GM19025 (cell line): ENCODE data around the gene MRTFA.
A peak's percentile ranks its signal among the peaks of the same experiment; 100 is the strongest.

Source experiments
- ATAC-seq: cut with Tn5 transposase; IDR thresholded peaks from one replicate; pipeline ENCODE4 v1.9.1; 2021; ENCODE audit warnings: mild to moderate bottlenecking, low read depth, moderate library complexity; ENCODE audit not compliant: unreplicated experiment

MRTFA gene

DNA sequence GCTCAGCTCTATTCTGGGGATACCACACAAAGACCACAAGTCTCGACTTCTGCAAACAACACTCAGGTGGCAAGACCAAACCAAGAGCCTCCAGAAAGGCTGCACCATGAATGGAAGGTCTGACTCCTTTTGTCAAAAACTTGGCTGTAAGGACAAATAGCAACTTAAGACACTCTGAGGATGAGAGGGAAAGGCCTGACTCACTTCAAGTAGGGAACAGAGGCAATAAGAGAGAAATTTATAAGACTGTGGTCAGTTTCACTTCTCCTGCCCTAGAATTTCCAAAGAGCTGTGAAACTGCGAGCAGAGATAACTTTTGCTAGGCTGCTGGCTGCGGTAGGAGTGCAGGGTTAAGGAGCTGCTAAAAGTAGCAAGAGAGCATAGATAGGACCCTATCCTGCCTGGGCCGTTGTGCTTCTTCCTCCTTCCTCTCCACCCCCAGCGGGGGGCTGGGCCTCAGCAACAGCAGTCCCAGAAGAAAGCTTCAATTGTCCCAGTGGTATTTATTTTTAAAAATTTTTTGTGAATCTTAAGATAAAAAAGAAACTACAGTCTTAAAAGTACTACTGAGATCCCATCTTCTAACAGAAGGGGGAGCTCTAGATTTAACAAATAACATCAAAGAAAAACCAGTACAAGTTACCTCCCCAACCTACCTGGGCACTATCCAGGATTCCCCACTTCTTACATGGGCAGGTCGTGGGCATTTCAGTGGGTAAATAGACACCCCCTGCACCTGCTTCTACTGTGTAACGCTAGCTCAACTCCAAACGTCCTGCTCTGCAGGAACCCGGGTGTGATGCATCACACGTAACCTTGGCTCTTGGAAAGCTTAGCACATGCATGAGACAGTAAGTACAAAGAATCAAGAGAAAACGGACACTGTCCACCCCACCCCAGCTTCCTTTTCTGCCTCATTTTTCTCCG lies 199.8 kb downstream of the MRTFA start:
- ATAC-seq, result peak; percentile 59

- ATAC-seq, result no peak
These were observed 201.8 kb downstream of the MRTFA start for GRCh38 chr22:40434745-40435144.

GRCh38 chr22:40434106-40434505 lies 202.4 kb downstream of the MRTFA start:
- ATAC-seq, result no peak

GRCh38 chr22:40433416-40434090 lies 203.0 kb downstream of the MRTFA start:
- no peak for ATAC-seq

DNA sequence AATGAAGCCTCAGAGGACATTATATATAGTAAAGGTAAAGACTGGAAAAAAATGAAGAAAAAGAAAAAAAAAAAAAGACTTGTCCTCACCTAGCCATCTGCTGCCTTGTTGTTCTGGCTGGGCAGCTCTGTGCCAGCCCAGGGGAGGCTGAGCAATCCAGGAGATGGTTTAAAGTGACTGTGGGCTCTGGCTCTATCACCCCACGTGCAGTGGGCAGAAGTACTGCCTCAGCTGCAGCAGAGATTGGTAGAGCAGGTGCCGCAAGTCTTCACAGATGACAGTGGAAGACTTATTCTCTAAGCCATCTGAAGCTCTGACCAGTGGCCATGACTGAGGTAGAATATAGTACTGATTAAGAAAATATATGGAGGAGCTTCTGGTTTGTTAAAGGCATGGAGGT lies 203.9 kb downstream of the MRTFA start:
- no peak for ATAC-seq

DNA sequence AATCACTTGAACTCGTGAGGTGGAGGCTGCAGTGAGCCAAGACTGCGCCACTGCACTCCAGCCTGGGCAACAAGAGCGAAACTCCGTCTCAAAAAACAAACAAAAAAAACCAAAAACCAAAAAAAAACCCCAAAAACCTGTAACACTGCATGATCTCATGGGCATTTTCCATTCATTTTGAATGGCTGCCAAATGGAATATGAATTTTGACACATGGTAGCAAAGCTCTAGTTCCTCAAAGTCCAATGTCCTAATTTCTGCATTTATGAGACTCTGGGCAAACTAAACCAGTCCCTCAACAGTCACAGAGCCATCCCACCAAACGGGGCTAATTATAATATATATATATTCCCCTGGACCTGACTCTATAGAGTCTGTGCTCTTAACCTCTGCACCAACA lies 204.4 kb downstream of the MRTFA start:
- ATAC-seq, result no peak

DNA sequence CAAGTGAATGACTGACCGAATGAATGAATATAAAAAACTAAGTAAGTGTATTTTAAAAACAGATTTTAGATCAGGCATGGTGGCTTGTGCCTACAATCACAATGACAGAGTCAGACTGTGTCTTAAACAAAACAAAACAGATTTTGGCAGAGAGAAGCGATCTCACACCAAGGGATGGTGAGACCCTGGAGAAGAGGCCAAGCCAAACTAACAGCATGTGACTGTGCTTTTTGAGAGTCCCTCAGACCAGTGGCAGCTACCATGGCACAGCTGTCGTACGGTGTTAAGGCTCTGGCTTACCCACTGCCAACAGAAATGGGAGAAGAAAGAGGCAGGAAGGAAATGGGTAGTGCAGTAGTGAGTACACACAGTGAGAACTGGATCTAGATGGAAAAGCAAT lies 205.5 kb downstream of the MRTFA start:
- ATAC-seq, result no peak

DNA sequence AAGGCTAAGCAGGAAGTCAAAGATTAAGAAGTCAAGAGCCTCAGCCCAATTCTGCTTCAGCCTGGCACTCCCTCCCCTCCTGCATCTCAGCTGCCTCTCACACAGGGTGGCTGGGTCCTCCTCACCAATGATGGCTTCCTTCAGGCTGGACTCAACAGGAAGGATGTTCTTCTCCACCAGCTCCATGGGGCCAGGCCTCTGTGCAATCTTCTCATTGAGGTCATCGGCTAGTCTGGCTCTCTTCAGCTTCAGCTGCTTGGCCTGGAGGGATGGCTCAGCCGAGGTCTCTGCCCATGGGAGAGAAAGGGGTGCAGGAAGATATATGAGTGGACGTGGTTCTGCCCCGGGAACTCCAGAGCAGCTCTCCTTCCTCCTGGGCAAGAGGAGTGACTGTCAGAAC lies 207.0 kb downstream of the MRTFA start:
- no peak for ATAC-seq

DNA sequence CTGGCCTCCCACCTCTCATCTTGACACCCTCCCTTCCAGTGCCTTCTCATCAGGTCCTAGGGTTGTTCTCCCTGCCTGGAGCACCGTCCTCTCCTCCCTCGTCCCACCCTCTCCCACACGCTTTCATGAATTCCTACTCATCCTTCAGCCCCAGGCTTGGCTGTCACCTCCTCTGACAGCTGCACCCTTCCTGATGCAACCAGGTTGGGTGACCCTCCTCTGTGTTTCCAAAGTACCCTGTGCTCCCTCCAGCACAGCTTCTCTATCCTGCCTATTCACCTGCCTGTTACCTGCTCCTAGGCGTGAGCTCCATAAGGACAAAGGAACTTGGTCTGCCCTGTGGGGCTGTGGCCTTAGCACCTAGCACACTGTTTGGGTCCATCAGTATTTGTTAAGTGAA lies 207.7 kb downstream of the MRTFA start:
- ATAC-seq, result no peak

GRCh38 chr22:40426594-40427333 lies 209.8 kb downstream of the MRTFA start:
- no peak for ATAC-seq

GRCh38 chr22:40425082-40425481 lies 211.4 kb downstream of the MRTFA start:
- ATAC-seq, result no peak

DNA sequence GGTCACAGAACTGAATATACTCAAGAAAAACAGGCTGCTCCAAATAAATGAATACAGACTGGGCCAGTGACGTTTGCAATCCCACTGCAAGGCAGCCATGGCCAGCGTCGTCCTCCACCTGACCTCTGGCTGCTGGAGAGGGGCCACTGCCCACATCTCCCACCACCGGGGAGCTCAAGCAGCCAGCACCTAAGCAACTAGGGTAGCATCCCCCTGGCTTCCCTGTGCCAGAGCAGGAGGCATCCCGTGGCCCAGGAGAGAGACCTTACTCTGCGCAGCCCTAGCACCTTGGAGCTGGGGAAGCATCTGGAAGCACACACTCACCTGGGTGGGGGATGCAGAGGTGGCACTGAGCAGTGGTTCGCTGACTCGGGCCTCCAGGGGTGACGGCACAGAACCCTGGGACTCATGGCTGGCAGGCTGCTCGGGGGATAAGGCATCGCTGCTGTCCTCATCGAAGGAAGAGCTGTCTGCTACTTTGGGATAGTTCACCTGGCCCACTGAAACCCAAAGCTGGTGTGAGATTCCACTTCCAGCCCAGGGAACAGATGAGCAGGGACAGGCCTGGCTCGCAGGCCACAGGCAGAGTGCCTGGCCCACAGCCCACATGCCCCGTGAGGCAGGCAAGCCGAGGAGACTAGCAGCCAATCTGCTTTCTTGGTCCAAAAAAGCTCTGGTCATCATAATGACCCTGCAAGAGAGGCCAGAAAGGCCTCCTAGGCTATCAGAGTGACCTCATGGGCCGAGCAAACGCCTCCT lies 212.5 kb downstream of the MRTFA start:
- ATAC-seq, result no peak

- ATAC-seq, result no peak
These were observed 213.2 kb downstream of the MRTFA start for GRCh38 chr22:40423310-40423688.

DNA sequence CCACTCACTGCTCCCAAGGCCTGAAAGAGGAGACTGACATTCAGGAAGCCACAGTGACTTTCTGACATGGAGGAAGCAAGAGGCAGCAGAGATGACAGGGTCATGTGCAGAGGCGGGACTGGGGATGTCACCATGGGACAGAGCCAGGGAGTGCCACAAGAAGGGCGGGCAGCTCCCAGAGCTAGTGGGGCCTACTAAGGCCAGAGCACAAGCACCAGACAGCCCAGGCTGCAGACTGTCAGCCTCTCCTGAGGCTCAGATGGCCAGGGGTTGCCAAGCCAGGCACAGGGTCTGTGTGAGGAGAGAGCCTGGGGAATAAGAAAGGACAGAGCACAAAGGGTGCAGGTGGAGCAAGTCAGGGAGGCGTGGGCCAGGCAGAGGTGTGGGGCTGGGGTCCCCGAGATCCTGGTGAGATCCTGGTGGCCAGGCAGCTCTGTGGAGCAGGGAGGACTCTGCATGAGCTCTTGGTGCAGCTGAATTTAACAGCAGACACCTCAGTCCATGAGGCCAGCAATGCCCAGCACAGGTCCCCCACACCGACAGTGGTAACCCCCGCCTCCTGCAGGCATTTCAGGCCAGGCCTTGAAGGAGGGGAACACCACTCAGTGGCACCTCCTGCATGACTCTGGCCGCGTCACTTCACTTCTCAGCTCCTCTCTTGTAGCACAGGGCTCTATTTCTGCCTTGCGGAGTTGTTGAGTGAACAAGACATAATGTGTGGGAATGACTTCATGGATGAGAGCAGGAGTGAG lies 213.8 kb downstream of the MRTFA start:
- no peak for ATAC-seq

- no peak for ATAC-seq
These were observed 214.6 kb downstream of the MRTFA start for GRCh38 chr22:40421941-40422340.

GRCh38 chr22:40421082-40421350 lies 215.5 kb downstream of the MRTFA start:
- ATAC-seq, result no peak

DNA sequence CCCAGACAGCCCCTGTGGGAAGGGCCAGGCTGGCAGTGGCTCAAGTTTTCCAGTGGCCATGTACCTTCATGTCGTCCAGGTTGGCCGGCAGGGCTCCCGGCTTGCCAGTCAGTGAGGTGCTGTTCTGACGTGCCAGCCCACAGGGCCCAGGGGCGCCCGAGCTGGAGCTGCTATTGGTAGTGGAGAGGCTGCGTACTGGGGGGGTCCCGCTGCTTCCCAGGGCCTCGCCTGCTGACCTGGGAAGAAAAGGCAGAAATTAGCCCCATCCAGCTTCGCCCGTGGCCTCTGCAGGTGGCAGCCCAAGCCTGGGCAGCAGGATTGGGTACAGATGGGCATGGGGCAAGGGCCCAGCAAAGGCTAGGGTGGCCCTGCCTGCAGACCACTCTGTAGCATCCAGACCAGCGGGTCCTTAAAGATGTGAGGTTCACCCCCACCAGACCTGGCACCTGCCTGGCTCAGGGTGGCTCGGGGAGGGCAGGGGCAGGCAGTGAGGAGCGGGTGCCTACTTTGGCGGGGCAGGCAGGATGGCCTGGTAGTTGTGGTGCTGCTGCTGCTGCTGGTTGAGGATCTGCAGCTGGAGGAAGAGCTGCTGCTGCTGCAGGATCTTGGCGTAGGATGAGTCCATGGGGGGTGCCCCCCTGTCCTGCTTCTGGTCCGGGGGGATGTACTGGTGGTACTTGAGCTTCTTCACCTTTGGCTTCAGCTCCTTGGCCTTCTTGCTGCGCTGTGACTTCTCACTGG lies 216.0 kb downstream of the MRTFA start:
- ATAC-seq, result no peak

GRCh38 chr22:40419718-40420117 lies 216.8 kb downstream of the MRTFA start:
- no peak for ATAC-seq
